22Rv1 (cell line): ENCODE measurements around the gene YWHAG.

ENCODE experiments used
- CTCF ChIP-seq: fragments of 450-650 bp; IDR thresholded peaks from 2 replicates; pipeline ENCODE4 v1.5.1; 2017; ENCODE audit warnings: mild to moderate bottlenecking
- ZFX ChIP-seq: fragments of 450-650 bp; IDR thresholded peaks from 2 replicates; pipeline ENCODE4 v1.6.1; 2017; ENCODE audit warnings: antibody characterized with exemption, borderline replicate concordance

DNA sequence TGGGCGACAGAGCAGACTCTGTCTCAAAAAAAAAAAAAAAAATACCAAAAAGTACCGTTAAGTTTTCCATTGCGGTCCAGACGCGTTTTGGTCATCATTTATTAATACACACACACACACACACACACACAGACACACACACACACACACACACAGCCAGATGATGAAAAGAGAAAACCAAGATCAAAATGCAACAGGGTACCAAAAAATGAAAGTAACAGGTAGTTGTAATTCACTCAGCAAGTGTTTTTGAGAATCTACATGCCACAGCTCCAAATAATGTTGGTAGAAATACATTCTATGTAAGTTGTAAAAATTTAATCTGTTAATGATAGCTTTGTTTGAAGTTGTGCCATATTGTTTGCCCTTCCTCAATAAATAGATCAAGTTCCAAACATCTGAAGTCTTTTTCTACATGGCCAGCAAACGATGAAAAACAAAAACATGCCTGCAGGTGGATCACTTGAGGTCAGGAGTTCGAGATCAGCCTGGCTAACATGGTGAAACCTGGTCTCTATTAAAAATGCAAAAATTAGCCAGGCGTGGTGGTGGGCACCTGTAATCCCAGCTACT is 9.4 kb downstream of the YWHAG start:
- TF ChIP-seq CTCF (no peak), ZFX (no peak)
